GM12874 (cell line): Measurements from ENCODE around the gene LCE1A.

Experiments used
- TF ChIP-seq, protein P1 (sequence below): IDR thresholded peaks from 2 replicates; pipeline ENCODE4 v1.5.1; 2011; ENCODE audit warnings: low read depth, mild to moderate bottlenecking, control low read depth, low read length, moderate library complexity; ENCODE audit not compliant: insufficient read depth

The LCE1A gene

DNA sequence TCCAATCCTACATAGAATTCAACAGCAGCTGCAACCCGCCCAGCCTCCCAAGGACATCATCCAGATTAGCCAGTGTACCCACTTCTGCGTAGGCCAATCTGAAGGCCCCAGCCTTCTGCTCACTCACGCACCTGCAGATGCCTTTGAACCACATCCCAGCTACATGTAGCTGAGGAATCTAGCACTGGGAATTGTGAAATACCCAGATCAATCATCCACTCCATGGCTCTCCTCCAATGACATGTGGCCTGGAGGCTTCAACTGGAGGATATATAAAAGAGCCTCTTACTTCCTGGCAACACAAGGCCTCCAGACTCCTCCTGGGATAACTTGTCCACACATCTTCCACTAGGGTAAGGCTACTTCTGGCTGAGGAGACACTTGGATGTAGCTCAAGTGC lies 15.3 kb downstream of the LCE1A start, which contains the start of gene LCE6A:
Gene LCE6A (plus strand): TSS at position 301 of the 400 bp plus-strand sequence. CDS start 665 bp downstream, outside the sequence.
- TF ChIP-seq, protein P1, sequence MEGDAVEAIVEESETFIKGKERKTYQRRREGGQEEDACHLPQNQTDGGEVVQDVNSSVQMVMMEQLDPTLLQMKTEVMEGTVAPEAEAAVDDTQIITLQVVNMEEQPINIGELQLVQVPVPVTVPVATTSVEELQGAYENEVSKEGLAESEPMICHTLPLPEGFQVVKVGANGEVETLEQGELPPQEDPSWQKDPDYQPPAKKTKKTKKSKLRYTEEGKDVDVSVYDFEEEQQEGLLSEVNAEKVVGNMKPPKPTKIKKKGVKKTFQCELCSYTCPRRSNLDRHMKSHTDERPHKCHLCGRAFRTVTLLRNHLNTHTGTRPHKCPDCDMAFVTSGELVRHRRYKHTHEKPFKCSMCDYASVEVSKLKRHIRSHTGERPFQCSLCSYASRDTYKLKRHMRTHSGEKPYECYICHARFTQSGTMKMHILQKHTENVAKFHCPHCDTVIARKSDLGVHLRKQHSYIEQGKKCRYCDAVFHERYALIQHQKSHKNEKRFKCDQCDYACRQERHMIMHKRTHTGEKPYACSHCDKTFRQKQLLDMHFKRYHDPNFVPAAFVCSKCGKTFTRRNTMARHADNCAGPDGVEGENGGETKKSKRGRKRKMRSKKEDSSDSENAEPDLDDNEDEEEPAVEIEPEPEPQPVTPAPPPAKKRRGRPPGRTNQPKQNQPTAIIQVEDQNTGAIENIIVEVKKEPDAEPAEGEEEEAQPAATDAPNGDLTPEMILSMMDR = no peak

DNA sequence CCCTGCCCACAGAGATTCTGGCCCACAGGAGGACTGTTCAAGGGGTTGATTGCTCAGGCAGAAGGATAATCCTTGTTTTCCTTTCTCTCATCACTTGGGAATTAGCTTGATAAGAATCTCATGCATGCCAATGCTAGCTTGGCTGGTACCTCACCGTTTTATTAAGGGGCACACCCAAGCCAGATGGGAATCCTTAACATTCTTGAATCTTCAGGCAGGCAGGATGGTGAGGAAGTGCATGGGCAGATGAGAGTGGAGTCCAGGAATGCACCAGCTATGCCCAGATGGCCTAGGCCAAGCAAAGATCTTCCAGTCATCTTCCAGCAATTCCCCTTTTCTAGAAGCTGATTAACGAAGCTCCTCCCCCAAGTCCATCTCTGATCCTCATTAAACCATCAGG lies 28.4 kb downstream of the LCE1A start:
- TF ChIP-seq, protein P1 = no peak

DNA sequence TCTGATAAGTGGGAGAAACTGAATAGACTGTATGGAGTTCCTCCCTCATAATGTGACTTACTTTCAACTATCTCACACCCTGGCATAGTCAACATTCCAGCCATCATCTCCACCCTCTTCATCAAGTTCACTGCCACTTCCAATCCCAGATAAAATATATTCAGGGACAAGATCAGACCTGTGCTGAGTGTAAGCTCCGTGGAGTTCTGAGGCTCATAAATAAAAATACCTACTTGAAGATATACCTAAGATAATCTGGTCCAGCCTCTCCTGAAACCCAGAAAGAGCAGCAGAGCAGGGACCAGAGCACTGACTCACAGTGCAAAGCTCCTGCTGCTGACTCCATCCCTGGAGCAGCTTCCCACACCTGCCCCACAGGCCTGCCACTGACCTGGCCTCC lies 30.8 kb downstream of the LCE1A start:
- TF ChIP-seq, protein P1 = no peak

DNA sequence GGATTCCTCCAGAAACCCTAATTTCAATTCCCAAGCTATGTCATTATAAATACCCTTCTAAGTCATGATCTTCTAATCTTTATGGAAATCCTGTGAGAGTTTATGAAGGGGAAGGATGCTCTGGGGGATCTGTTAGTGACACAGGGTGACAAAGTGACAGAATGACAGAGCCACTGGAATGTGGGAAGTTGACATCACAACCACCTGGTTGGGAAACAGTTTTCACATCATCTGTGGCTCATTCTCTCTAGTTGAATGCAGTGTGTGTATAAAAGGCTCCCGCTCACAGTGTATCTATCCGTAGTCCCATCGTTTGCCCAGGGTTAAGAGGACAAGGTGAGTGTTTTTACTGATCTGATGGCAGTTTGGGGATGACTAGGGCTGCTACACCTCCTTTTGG lies 32.4 kb downstream of the LCE1A start, which contains the start of gene LCE7A:
Gene LCE7A (plus strand): TSS at position 301 of the 400 bp plus-strand sequence. CDS start 702 bp downstream, outside the sequence.
- TF ChIP-seq, protein P1 = no peak

DNA sequence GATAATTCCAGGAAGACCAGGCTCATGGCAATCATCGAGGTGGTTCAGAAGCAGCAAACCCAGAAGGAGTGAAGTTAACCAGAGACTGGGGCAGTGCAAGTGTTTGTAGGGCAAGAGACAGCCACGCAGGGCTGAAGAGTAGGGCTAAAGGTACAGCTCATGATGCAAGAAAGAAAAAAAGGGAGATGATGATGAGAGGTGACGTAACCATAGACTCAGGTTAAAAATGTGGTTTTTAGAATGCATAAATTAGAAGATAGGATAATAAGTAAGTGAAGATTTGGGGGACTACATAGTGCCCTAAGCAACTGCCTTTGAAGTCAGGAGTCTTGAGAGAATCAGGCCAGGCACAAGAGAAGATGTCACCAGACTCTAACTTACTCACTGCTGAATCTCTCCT lies 32.9 kb downstream of the LCE1A start:
- TF ChIP-seq, protein P1 = no peak

DNA sequence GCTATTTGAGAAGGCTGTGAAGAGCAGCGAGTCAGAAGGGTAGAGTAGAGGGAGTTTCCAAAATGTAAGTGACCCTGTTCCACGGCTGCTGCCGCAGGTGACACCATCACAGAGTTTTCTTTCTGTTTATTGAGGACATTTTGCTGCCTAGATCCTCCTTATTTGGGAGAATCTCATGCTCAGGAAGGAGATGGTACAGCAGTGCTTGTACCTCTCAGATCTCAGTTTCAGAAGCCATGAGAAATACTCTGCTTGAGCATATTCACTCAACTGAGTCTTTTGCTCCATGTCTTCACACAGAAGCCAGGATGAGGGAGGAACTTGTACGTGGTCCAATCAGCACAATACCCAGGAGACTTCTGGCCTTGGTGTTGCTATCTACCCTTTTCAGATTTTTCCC lies 34.1 kb downstream of the LCE1A start:
- TF ChIP-seq, protein P1 = no peak

DNA sequence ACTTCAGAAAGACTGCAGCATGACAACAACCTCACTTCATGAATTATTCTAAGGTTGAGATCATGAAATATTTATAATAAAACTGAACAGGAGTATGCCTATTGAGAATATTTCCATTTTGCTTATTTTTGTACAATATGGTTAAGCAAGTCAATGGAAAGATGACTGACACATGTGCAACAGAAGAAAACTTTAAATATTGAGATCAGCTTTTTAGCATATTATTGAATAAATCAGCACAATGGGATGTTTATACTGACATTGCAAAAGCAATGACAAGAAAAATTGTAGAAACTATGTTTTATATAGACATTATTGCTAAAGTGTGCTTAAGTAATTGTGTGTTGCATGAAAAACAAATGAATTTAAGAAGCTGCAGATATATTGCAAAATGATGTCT lies 37.2 kb downstream of the LCE1A start:
- TF ChIP-seq, protein P1 = no peak
